GM21619 (cell line): Measurements from ENCODE around the gene KBTBD12.

Experiments used
- ATAC-seq: cut with Tn5 transposase; IDR thresholded peaks from one replicate; pipeline ENCODE4 v1.9.1; 2021; ENCODE audit not compliant: unreplicated experiment

The KBTBD12 gene

DNA sequence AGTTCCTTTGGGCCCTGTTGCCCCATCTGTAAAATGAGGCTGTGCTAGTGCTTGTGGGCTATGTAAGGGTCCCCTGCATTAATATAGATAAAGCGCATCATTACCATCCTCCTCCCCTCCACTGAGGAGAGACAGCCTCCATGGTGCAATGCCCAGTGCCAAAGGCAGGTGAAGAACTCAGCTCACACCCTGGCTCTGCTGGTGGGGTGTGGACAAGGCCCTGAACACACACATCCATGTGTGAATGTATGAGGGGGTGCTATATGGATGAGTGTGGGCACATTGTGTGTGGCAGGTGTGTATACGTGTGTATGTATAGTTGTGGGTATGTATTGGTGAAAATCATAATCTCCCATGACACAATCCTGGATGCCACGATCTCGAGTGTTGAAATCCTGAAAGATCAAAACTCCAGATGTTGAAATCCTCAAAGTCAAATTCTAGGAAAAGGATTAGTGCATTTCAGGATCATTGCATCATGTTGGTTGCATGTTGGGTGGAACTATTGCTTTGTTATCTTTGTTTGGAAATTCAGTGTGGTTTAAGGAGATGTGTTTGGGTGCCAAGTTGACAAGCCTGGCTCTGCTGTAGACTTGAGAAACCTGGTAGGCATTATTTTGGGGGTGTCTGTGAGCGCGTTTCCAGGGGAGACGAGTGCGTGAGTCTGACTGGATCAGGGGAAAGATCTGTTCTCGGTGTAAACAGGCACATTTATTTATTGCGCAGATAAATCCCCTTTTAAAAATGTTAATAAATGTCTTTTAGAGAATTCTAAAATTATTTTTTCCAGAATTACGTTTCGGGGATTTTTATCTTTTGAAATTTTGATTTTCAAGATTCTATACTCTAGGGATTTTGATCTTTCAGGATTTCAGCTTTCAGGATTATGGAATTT is 95.2 kb downstream of the KBTBD12 start:
- ATAC-seq = no peak

GRCh38 chr3:128011140-128011539 is 96.1 kb downstream of the KBTBD12 start:
- no peak for ATAC-seq

DNA sequence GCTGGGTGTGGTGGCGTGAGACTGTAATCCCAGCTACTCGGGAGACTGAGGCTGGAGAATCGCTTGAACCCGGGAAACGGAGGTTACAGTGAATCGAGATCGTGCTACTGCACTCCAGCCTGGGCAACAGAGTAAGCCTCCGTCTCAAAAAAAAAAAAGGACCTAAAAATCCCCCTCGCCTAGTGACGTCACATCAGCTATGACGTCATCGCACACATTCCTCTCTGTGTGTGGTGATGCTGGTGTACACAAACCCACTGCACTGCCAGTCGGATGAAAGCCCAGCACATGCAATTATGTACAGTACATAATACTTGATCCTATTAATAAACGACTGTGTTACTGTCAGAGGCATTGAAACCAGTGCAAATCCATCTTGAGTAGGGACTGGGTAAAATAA is 97.0 kb downstream of the KBTBD12 start:
- ATAC-seq = no peak

DNA sequence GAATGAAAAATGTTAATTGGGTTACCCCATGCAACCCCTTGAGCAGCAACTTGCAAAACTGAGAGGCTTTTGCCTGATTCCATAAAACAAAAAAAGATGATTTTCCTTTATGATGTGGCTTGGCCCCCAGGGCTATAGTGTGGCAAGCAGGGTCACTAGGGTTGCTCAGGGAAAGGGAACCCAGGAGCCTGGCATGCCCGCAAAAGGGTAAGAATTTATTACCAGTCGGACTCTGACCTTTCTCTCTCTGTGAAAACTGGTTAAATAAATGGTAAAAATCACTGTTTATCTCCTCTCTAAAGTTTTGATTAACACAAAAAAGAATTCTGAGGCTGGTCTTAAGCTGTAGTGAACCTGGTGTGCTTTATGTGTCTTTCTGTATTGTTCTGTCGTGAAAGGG is 99.5 kb downstream of the KBTBD12 start:
- ATAC-seq = no peak

- no peak for ATAC-seq
Observed at GRCh38 chr3:128016502-128016901, 101.5 kb downstream of the KBTBD12 start.

DNA sequence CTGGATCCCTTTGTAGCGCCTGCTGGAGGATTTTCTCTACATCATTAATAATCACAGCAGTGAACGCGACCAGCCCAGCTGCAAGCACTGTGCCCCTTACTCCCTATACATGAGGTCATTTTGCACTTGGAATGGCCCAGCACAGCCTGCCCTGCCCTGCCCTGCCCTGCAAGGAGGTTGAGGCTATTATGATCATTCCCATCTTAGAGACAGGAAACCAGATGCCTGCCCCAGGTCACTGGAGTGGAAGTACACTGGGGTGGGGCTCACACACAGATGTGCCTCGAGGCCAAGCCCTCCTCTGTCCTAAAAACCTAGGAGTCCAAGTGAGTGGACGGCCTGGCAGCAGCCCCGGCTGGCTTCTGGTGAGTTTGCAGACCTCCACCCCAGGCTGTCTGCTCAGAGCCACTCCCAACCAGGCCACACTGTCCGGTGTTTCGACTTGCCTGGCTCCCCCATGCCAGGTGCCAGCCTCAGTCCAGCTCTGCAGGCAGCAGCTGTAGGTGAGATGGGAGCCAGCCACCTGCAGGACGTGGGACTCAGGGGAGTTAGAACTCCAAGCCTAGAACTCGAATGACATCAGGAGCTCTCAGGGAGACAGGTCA is 106.8 kb downstream of the KBTBD12 start:
- ATAC-seq = no peak

DNA sequence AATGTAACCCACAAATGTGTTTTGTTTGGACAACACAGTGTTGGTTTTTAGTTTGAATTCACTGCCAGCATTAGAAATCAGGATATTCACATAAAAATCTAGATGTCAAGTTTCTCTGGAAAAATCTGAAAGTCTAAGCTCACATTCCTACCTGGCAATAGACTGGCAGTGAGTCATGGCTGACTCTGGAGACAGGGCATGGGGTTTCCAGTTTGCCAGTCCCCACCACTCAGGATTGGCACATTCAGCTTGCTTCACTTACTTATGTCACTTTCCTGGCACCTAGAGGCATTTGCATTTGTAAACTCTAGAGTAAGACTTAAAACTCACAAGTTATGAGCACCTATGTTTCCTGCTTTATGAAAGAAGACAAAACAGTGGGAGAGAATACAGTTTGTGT is 118.1 kb downstream of the KBTBD12 start:
- no peak for ATAC-seq

- no peak for ATAC-seq
Observed at GRCh38 chr3:128036119-128036518, 121.1 kb downstream of the KBTBD12 start.
